Mononuclear cell (primary cell): ENCODE data around the gene C5orf58. TPM values are rescaled to one million over a fixed set of nuclear protein-coding genes. Genes with fewer than 3 reads are reported as not detected.
"Not testable (repeated sequence)": the region's sequence is repeated elsewhere in the genome, so short reads cannot be mapped to it uniquely, and the experiment has no call there.

Source experiments
- H3K27me3 ChIP-seq: 2 replicates; pipeline ENCODE4 v1.6.0; 2011; ENCODE audit warnings: low read length, control low read depth; ENCODE audit not compliant: insufficient read depth
- H3K4me1 ChIP-seq: 2 replicates; pipeline ENCODE4 v1.5.1; 2011; ENCODE audit warnings: mild to moderate bottlenecking, low read length, control low read depth; ENCODE audit not compliant: insufficient read depth
- H3K4me3 ChIP-seq: 2 replicates; pipeline ENCODE4 v1.5.1; 2011; ENCODE audit warnings: mild to moderate bottlenecking, low read length, moderate library complexity
- H3K9me3 ChIP-seq: 2 replicates; pipeline ENCODE4 v1.5.1; 2011; ENCODE audit warnings: low read depth, mild to moderate bottlenecking, control low read depth, low read length
- total RNA-seq: library from RNA; depleted of rRNA; stranded (reverse); fragments of >200 nt; gene quantifications from one replicate; pipeline ENCODE4 v1.2.3, GENCODE V29; 2012

C5orf58 gene
- total RNA-seq, 1 donor: not detected

DNA sequence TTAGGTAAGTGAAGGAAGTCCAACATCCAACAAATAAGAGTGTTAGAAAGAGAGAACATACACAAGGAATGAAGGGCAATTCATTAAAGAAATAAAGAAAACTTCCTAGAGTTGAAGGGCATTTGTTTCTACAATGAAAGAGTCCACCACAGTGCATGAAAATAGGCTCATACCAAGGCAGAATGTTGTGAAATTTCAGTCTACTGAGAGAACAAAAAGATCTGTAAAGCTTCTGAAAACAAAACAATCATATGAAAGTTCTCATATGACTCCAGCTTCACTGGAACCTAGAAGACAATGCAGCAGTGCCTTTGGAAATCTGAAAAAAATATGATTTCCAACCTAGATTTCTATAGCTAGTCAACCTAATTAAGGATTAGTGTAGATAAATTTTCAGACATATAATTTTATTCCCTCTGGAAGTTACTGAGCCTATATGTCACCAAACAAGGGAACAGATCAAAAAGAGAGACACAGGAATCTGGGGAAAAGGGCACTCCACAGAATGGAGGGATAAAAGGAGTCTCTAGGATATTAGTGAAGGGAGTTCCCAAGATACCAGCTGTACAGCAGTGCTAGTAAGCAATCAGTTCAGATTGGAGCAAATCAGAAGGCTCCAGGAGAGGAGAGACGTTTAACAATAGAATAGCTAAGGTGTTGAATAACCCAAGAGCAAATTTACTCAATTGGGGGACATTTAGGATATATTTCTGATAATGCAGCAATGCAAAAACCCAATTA is 5.8 kb downstream of the C5orf58 start:
- H3K9me3 ChIP-seq: no peaks in the 10 kb centered on the region
- no peaks in the 10 kb centered on the region for H3K4me1 ChIP-seq
- no peaks in the 10 kb centered on the region for H3K27me3 ChIP-seq
- no peak overlapping the region for H3K4me3 ChIP-seq

DNA sequence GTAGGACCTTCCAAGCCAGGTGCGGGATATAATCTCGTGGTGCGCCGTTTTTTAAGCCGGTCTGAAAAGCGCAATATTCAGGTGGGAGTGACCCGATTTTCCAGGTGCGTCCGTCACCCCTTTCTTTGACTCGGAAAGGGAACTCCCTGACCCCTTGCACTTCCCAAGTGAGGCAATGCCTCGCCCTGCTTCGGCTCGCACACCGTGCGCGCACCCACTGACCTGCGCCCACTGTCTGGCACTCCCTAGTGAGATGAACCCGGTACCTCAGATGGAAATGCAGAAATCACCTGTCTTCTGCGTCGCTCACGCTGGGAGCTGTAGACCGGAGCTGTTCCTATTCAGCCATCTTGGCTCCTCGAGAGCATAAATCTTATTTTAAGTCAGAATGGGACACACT is 12.7 kb downstream of the C5orf58 start:
- not testable (repeated sequence) for H3K27me3 ChIP-seq, H3K9me3 ChIP-seq, H3K4me1 ChIP-seq, H3K4me3 ChIP-seq

DNA sequence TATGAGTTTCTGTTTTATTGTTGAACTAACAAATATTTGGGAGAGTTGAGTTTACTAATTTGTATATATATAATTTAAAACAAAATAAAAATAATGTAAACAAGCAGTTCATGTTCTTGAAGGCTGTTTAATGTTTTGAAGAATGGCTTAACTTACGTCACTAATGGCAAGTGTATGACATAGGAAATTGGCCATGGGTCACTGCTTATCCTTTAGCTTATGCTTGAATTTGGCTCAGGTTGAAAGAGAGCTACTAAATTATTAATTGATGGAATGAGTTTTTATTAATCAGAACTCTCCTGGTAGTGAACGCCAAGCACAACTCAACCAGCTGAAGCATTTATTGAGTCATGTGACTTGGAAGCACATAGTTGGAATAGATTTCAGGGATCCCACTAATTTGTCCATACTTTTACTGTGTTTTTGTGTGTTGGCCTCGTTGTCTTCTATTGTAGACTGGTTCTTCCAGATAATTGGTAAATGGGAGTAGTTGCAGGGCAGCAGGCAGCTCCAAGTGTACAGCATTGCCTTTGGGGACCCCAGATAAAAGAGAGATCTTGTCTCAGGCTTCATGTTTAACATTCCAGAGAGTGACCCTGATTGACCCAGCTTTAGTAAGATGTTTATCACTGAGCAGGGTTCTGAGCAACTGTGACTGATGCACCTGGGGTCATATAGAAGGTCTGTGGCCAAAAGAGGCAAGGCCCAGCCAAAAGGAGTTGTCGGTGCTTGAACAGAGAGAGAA is 13.5 kb downstream of the C5orf58 start:
- Histone ChIP-seq H3K9me3 (no peaks in the 10 kb centered on the region), H3K4me3 (no peak overlapping the region), H3K4me1 (peaks cover 5% of the 10 kb centered on the region), H3K27me3 (no peaks in the 10 kb centered on the region)

DNA sequence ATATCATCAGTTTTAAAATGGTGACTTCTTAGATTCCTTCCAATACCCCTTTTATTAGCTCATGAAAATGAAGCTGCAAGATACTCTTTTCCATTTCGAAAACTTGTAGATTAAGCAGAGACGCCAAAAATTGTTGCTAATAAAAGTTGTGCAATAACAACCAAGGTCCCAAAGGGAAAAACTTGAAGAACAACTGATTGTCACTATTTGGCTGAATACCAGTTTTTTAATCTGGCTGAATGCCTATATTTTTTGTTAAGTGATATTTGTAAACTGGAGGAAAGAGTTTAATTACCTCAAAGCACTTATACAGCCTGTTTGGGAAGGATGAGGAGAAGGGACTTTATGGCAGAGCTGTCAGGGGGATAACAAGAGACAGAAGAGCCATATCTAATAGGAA is 14.6 kb downstream of the C5orf58 start:
- Histone ChIP-seq H3K27me3 (no peaks in the 10 kb centered on the region), H3K4me3 (no peak overlapping the region), H3K4me1 (peaks cover 5% of the 10 kb centered on the region), H3K9me3 (no peaks in the 10 kb centered on the region)

DNA sequence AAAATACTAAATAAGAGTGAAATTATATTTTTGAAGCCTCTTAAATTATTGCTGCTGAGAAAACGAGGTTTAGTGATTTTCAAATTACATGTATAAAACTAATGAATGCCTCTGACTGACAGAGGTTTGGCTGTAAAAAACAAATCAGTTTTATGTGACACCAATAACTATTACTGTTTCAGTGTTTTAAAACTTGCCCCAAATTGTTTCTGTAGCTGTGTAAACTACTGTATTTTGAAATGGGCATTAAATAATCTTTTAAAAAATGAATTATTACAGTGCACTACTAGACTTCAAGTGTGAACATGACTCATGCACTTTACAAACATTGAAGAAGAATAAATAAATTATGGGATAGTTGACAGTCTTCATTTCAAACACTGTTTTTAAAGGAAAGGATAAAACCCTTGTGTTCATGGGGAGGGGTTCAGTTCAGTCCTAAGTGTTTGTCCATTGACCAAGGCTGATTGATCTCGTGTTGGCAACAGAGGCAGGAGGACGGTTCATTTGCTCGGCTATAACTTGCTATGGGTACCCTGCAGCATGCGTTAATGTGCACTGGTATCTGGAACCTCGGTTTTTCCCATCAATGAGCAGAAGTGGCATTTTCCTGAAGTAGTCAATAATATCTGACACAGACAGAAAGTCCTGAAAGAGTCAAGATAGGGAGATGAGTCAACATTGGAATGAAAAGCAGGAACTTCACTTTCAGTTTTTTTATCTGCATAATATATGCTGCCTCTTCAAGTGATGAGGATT is 15.6 kb downstream of the C5orf58 start:
- no peaks in the 10 kb centered on the region for H3K27me3 ChIP-seq
- no peaks in the 10 kb centered on the region for H3K9me3 ChIP-seq
- H3K4me1 ChIP-seq: peaks cover 5% of the 10 kb centered on the region
- no peak overlapping the region for H3K4me3 ChIP-seq

DNA sequence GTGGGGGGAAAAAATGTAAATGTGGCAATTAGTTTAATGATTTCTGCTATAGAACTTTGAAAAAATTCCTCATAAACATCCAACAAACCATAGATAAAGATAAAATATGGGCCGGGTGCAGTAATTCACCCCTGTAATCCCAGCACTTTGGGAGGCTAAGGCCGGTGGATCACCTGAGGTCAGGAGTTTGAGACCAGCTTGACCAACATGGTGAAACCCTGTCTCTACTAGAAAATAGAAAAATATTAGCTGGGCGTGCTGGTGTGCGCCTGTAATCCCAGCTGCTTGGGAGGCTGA is 16.1 kb downstream of the C5orf58 start:
- H3K4me1 ChIP-seq, H3K4me3 ChIP-seq, H3K9me3 ChIP-seq, H3K27me3 ChIP-seq: not testable (repeated sequence)

DNA sequence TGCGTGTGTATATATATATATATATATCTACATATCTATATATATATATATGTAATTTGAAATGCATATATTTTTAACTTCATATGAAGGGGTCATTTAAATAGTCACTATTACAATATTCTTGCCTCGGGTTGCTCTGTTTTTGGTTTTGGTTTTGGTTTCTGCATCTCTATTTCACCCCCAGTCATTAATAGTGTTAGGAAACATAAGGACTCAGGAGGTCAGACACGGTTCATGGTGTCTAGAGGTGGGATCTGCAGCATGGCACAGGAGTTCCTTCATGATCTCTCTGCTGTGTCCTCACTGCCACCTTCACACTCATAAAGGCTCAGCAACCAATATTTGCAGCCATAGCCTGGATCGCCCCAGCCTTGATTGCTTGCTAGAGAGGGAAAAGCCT is 16.6 kb downstream of the C5orf58 start:
- Histone ChIP-seq H3K4me1 (peaks cover 10% of the 10 kb centered on the region), H3K9me3 (no peaks in the 10 kb centered on the region), H3K27me3 (no peaks in the 10 kb centered on the region), H3K4me3 (no peak overlapping the region)

DNA sequence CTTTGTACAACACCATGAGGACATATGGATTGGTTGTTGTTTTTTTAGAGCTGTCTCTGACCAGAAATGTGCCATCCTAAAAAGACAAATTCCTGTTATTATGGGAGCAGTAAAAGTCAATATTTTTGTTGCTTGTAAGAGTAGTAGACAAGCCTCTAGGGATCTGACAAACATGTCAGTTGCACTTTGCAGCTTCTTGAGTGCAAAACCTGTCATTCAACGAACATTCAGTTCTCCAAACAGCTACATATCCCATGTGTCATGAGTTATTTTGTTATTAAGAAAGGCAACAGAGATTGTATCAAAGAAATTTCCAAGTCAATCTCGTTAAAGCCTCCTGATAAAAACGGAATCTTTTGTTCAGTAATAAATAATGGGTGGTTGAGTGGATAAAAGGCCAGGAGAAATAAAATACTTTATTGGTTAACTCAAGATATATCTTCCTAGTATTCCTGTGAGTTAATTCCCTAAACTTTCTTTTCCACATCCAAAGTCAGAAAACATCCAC is 18.1 kb downstream of the C5orf58 start:
- Histone ChIP-seq H3K4me3 (no peak overlapping the region), H3K4me1 (peaks cover 13% of the 10 kb centered on the region), H3K27me3 (no peaks in the 10 kb centered on the region), H3K9me3 (no peaks in the 10 kb centered on the region)

DNA sequence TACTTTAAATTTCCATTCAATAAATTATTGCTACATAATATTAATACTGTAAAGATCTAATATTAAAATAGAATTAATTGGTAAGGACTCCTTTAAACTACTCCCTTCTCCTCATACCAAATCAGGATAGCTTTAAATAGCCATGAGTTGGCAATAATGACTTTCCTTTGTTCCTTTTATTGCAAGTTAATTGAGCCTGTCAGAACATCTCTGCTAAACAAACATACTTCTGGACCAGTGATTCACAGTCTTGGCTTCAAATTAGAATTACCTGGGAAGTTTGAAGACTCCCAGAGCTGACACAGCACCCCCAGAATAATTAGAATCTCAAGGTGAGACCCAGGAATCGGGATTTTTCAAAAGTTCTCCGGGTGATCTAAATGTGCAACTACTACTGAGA is 18.7 kb downstream of the C5orf58 start:
- H3K9me3 ChIP-seq: no peaks in the 10 kb centered on the region
- peaks cover 13% of the 10 kb centered on the region for H3K4me1 ChIP-seq
- H3K27me3 ChIP-seq: no peaks in the 10 kb centered on the region
- no peak overlapping the region for H3K4me3 ChIP-seq

DNA sequence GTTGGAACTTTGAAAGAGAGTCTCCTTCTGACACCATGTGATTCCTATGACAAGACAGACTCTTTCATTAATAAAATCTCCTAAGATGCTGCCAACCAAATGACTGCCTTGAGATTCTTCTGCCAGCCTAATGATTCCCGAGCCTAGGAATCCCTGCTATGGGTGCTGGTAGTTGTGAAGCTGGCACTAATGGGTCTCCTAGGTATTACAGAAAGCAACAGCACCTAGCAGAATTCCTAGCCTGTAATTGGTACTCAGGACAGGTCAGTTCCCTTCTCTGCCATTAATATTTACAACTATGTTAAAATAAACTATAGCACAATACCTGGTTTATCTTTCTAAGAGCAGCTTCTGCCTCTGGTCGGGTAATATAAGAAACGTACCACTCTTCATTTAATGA is 19.3 kb downstream of the C5orf58 start:
- Histone ChIP-seq H3K4me3 (no peak overlapping the region), H3K4me1 (peaks cover 13% of the 10 kb centered on the region), H3K27me3 (no peaks in the 10 kb centered on the region), H3K9me3 (no peaks in the 10 kb centered on the region)

DNA sequence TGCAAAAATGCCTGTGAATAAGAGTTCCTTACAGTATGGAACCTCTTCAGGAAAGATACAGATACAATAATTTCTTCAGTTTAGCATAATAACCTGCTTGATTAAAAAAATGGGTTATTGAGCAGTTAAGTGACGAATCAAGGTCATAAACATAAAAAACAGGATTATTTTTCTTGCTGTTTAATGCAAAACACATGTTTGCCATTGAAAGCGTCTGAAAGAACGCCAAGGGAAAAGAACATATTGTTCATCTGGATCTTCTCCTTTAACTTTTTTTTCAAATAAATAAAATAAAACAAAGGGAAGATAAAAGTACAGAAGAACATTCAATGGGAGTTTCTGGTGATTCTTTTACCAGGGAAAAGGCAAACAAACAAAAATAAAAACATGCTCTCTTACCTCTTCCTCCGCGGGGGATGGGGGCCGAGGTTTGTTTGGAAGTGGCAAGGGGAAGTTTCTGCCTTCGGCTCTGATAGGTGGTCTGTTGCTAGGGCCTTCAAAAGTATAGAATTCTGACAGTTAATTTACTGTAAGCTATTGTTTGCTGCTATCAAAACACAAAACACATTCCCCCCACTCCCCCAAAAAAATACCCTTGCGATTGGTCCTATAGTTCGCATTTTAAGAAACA is 20.1 kb downstream of the C5orf58 start:
- Histone ChIP-seq H3K4me3 (no peak overlapping the region), H3K9me3 (no peaks in the 10 kb centered on the region), H3K27me3 (no peaks in the 10 kb centered on the region), H3K4me1 (peaks cover 13% of the 10 kb centered on the region)

DNA sequence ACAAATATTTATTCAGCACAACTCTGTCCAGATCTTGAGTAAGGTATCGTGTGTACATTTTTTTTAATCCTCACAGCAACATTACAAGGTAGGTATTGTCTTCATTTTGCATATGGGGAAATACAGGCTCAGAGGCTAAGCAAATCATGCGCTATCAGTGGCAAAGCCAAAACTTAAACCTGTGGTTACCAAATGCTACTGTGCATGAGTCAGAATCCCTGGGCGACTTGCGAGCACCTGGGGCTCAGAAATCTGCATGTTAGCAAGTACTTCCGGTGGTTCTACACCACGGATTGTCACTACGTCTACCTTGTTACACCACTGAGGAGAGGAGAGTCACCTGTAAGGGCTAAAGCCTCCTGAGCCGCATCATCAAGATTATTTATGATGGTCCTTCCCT is 21.3 kb downstream of the C5orf58 start:
- Histone ChIP-seq H3K9me3 (no peaks in the 10 kb centered on the region), H3K4me1 (peaks cover 13% of the 10 kb centered on the region), H3K27me3 (no peaks in the 10 kb centered on the region), H3K4me3 (no peak overlapping the region)

DNA sequence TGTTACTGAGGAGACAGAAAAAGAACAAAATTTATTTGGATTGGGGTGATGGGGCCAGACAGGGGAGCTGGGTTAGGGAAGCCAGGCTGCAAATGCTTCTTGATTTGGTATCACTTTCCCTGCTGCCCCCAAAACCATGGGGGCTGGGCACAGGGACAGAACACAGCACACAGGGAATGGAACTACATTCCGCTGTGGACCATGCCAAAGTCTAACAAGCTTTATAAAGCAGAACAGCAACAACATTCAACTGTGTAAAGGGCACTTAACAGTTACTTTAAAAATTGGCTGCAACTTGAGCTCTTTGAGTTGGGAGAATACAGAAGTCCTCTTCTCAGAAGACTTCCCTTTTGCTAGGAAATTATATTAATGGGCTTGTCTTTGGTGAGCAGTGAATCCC is 23.8 kb downstream of the C5orf58 start:
- Histone ChIP-seq H3K27me3 (no peaks in the 10 kb centered on the region), H3K4me3 (no peak overlapping the region), H3K9me3 (no peaks in the 10 kb centered on the region), H3K4me1 (peaks cover 17% of the 10 kb centered on the region)

DNA sequence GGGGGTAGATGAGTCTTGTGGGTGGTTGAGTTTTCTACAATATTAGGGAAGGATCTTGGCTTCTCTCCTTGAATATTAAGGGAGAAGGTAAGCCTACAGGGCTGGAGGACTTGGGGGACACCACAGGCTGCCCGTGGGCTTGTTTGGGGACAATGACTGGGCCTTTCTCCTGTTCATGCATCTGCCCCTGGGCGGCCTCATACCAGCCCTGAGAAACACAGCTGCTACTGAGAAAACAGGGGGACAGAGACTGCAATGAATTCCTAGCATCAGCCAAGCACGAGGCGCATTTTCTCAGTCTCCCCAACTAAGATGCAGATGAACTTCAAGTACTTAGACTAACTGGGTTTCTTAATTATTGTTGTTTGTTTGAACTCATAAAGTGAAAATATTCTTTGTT is 24.6 kb downstream of the C5orf58 start:
- no peak overlapping the region for H3K4me3 ChIP-seq
- no peaks in the 10 kb centered on the region for H3K27me3 ChIP-seq
- H3K4me1 ChIP-seq: peaks cover 23% of the 10 kb centered on the region
- no peaks in the 10 kb centered on the region for H3K9me3 ChIP-seq

DNA sequence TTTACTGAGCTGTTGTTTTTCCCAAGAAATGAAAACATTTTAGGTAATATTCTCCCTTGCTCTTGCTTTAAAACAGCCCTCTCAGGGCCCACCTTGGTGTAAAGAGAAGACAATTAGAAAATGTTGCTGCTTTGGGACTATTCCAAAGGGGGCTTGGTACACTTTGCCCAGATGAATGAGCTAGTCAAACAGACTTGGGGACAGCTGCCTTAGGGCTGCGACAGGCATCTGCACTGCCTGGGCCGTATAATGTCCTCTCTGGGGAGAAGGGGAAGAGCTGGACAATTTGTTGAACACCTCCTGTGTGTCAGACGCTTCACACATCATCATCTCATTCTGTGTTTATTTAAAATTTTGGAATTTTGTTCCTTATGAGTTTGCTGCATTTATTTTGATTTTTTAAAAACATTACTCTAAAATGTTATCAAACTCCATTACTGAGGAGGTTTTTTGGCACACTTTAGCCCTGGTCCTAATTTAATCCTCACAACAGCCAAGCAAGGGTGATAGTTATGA is 28.8 kb downstream of the C5orf58 start:
- H3K4me1 ChIP-seq: peaks cover 32% of the 10 kb centered on the region
- H3K4me3 ChIP-seq: no peak overlapping the region
- no peaks in the 10 kb centered on the region for H3K27me3 ChIP-seq
- no peaks in the 10 kb centered on the region for H3K9me3 ChIP-seq
